SJCRH30 (cell line): Measurements from ENCODE around the gene SPTSSA. TPM values are rescaled to one million over a fixed set of nuclear protein-coding genes. Genes with fewer than 3 reads are reported as not detected.
"Not testable (repeated sequence)": the region's sequence is repeated elsewhere in the genome, so short reads cannot be mapped to it uniquely, and the experiment has no call there.

ENCODE experiments used
- DNase-seq, 2 experiments: peaks; one replicate each; pipeline ENCODE4 v3.0.0-alpha.2; 2015 to 2020
- H3K27ac ChIP-seq: fragments of 250-450 bp; sonication (Bioruptor Pico); 2 replicates; pipeline ENCODE4 v1.5.1; 2020; ENCODE audit warnings: mild to moderate bottlenecking, moderate library complexity
- H3K27me3 ChIP-seq: fragments of 250-450 bp; sonication (Bioruptor Pico); 2 replicates; pipeline ENCODE4 v1.5.1; 2020; ENCODE audit warnings: mild to moderate bottlenecking, moderate library complexity
- H3K36me3 ChIP-seq: fragments of 250-450 bp; sonication (Bioruptor Pico); 2 replicates; pipeline ENCODE4 v1.5.1; 2020; ENCODE audit warnings: mild to moderate bottlenecking, moderate library complexity
- H3K4me1 ChIP-seq: fragments of 250-450 bp; sonication (Bioruptor Pico); 2 replicates; pipeline ENCODE4 v1.5.1; 2020; ENCODE audit warnings: mild to moderate bottlenecking, moderate library complexity
- H3K4me3 ChIP-seq: fragments of 250-450 bp; sonication (Bioruptor Pico); 2 replicates; pipeline ENCODE4 v1.5.1; 2020; ENCODE audit warnings: mild to moderate bottlenecking, moderate library complexity
- H3K9me3 ChIP-seq: fragments of 250-450 bp; sonication (Bioruptor Pico); replicated peaks from 2 replicates; pipeline ENCODE4 v1.5.1; 2020; ENCODE audit warnings: mild to moderate bottlenecking, moderate library complexity
- total RNA-seq: library from RNA; depleted of rRNA; stranded (reverse); fragments of >200 nt; shearing (Covaris generic); gene quantifications from 2 replicates; pipeline ENCODE4 v1.2.3, GENCODE V29; 2014

SPTSSA gene
- total RNA-seq, 1 experiment from 2014 or later = 67.9 TPM

GRCh38 chr14:34482463-34482862, 20.4 kb upstream of the SPTSSA start:
- no peaks in the 10 kb centered on the region for H3K27me3 ChIP-seq
- no peak overlapping the region for H3K4me3 ChIP-seq
- no peaks in the 10 kb centered on the region for H3K9me3 ChIP-seq
- no peaks in the 10 kb centered on the region for H3K4me1 ChIP-seq
- H3K27ac ChIP-seq = no peak overlapping the region
- DNase-seq = no peak
- no peaks in the 10 kb centered on the region for H3K36me3 ChIP-seq

DNA sequence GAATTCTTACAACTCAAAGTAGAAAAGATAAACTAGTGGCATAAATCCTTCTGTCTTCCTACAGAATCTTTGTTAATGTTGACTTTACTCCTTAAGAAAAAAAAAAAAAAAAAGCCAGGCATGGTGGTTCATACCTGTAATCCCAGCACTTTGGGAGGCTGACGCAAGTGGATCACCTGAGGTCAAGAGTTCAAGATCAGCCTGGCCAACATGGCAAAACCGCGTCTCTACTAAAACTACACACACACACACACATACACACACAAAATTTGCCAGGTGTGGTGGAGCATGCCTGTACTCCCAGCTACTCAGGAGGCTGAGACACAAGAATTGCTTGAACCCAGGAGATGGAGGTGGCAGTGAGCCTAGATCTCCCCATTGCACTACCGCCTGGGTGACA, 17.7 kb upstream of the SPTSSA start:
- DNase-seq = no peak
- Histone ChIP-seq H3K4me1 (no peaks in the 10 kb centered on the region), H3K36me3 (no peaks in the 10 kb centered on the region), H3K9me3 (no peaks in the 10 kb centered on the region), H3K4me3 (no peak overlapping the region), H3K27me3 (no peaks in the 10 kb centered on the region), H3K27ac (no peak overlapping the region)

DNA sequence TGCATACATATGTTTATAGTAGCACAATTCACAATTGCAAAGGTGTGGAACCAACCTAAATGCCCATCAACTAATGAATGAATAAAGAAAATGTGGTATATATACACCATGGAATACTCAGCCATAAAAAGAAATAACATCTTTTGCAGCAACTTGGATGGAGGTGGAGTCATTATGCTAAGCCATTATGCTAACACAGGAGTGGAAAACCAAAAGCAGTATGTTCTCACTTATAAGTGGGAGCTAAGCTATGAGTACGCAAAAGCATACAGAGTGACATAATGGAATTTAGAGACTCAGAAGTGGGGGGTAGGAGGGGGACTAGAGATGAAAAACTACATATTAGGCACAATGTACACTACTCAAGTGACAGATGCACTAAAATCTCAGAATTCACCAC, 16.2 kb upstream of the SPTSSA start:
- Histone ChIP-seq H3K9me3 (0 out of 2 replicates have a peak, but pooled peaks cover 4% of the 10 kb centered on the region), H3K27me3 (no peaks in the 10 kb centered on the region), H3K27ac (no peak overlapping the region), H3K36me3 (no peaks in the 10 kb centered on the region), H3K4me1 (no peaks in the 10 kb centered on the region), H3K4me3 (no peak overlapping the region)
- no peak for DNase-seq

DNA sequence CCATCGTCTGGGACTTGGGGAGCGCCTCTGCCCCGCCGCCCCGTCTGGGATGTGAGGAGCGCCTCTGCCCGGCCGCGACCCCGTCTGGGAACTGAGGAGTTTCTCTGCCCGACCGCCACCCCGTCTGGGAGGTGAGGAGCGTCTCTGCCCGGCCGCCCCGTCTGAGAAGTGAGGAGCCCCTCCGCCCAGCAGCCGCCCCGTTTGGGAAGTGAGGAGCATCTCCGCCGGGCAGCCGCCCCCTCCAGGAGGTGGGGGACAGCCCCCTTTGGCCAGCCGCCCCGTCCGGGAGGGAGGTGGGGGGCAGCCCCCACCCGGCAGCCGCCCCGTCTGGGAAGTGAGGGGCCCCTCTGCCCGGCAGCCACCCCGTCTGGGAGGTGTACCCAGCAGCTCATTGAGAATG, 14.0 kb upstream of the SPTSSA start:
- not testable (repeated sequence) for H3K27ac ChIP-seq, DNase-seq, H3K36me3 ChIP-seq, H3K27me3 ChIP-seq, H3K4me3 ChIP-seq, H3K4me1 ChIP-seq, H3K9me3 ChIP-seq

DNA sequence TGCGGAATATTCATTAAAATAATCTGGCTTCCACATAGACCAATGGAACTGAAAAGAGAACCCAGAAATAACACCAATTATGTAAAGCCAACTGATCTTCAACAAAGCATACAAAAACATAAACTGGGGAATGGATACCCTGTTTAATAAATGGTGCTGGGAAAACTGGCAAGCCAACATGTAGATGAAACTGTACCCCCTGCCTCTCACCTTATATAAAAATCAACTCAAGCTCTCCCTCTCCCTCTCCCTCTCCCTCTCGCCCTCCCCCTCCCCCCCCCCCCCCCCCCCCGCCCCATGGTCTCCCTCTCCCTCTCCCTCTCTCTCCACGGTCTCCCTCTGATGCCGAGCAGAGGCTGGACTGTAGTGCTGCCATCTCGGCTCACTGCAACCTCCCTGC, 13.1 kb upstream of the SPTSSA start:
- no peaks in the 10 kb centered on the region for H3K27me3 ChIP-seq
- H3K4me1 ChIP-seq = no peaks in the 10 kb centered on the region
- H3K36me3 ChIP-seq = no peaks in the 10 kb centered on the region
- H3K27ac ChIP-seq = no peak overlapping the region
- H3K4me3 ChIP-seq = no peak overlapping the region
- DNase-seq = no peak
- H3K9me3 ChIP-seq = 0 out of 2 replicates have a peak, but pooled peaks cover 4% of the 10 kb centered on the region

GRCh38 chr14:34474187-34474679, 12.2 kb upstream of the SPTSSA start:
- DNase-seq = no peak
- no peak overlapping the region for H3K27ac ChIP-seq
- H3K27me3 ChIP-seq = no peaks in the 10 kb centered on the region
- H3K4me1 ChIP-seq = no peaks in the 10 kb centered on the region
- H3K36me3 ChIP-seq = no peaks in the 10 kb centered on the region
- H3K4me3 ChIP-seq = no peak overlapping the region
- H3K9me3 ChIP-seq = 0 out of 2 replicates have a peak, but pooled peaks cover 4% of the 10 kb centered on the region

GRCh38 chr14:34472706-34473279, 10.8 kb upstream of the SPTSSA start:
- Histone ChIP-seq H3K9me3 (0 out of 2 replicates have a peak, but pooled peaks cover 4% of the 10 kb centered on the region), H3K36me3 (no peaks in the 10 kb centered on the region), H3K27ac (no peak overlapping the region), H3K4me1 (no peaks in the 10 kb centered on the region), H3K4me3 (no peak overlapping the region), H3K27me3 (no peaks in the 10 kb centered on the region)
- no peak for DNase-seq

DNA sequence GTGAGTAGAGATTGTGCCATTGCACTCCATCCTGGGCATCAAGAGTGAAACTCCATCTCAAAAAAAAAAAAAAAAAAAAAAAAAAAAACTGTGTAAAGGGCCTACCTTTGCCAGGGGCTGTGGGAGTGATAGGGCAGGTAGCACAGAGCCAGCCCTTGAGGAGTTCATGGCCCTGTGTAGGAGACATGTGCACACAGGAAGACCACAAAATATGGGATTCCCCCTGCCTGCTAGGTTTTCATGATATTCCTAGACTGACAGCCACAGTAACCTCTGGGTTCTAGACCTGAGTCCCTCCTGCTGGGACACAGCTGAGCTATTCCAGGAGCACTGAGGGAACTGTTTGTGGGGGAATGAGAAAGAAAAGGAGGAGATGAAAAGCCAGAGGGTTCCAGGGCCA, 8.3 kb upstream of the SPTSSA start:
- Histone ChIP-seq H3K4me1 (peaks cover 2% of the 10 kb centered on the region), H3K27me3 (no peaks in the 10 kb centered on the region), H3K4me3 (no peak overlapping the region), H3K36me3 (no peaks in the 10 kb centered on the region), H3K27ac (no peak overlapping the region), H3K9me3 (0 out of 2 replicates have a peak, but pooled peaks cover 4% of the 10 kb centered on the region)
- no peak for DNase-seq

GRCh38 chr14:34466691-34467090, 4.7 kb upstream of the SPTSSA start:
- Histone ChIP-seq H3K27me3 (no peaks in the 10 kb centered on the region), H3K9me3 (no peaks in the 10 kb centered on the region), H3K4me3 (no peak overlapping the region), H3K4me1 (peaks cover 9% of the 10 kb centered on the region), H3K36me3 (no peaks in the 10 kb centered on the region), H3K27ac (no peak overlapping the region)
- DNase-seq = no peak

DNA sequence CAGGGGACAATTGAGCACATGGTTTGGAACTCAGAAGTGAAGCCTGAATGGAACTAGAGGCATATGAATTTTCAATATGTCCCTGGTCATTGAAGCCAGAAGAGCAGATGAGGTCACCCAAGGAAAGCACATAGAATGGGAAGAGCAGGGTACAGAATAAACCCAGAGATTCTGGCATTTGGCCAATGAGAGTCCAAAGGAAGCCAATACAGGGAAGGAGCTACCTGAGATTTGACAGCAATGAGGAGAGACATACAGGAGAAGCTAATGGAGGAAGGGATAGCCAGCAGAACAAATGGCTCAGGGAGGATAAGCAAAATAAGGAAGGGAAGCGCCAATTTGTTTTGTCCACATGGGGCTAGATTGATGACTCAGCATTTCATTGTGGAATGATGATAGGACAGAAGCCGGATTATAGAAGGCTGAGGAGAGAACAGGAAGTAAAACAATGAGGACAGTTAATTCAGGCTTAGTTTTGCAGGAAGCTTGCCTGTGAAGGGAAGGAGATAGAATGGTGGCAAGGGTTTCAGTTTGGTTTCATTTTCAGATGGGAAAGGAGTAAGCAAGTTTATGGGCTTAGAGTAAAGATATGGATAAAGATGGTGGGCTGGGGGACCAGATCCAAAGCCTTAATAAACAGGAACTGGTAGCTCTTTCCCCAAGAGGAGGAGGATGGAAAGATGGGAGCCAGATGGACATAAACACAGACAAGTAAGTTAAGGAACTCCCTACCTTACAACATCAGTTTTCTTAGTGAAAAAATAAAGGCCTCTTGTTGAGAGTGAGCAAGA, 3.2 kb upstream of the SPTSSA start:
- no peak overlapping the region for H3K4me3 ChIP-seq
- DNase-seq = peak in 1 of 2 experiments; percentile 26
- H3K9me3 ChIP-seq = no peaks in the 10 kb centered on the region
- H3K4me1 ChIP-seq = peaks cover 9% of the 10 kb centered on the region
- H3K36me3 ChIP-seq = no peaks in the 10 kb centered on the region
- H3K27ac ChIP-seq = no peak overlapping the region
- H3K27me3 ChIP-seq = no peaks in the 10 kb centered on the region

GRCh38 chr14:34463598-34463961, 1.5 kb upstream of the SPTSSA start:
- DNase-seq = no peak
- H3K36me3 ChIP-seq = no peaks in the 10 kb centered on the region
- peaks cover 17% of the 10 kb centered on the region for H3K4me1 ChIP-seq
- no peaks in the 10 kb centered on the region for H3K9me3 ChIP-seq
- no peak overlapping the region for H3K4me3 ChIP-seq
- H3K27me3 ChIP-seq = no peaks in the 10 kb centered on the region
- H3K27ac ChIP-seq = no peak overlapping the region

DNA sequence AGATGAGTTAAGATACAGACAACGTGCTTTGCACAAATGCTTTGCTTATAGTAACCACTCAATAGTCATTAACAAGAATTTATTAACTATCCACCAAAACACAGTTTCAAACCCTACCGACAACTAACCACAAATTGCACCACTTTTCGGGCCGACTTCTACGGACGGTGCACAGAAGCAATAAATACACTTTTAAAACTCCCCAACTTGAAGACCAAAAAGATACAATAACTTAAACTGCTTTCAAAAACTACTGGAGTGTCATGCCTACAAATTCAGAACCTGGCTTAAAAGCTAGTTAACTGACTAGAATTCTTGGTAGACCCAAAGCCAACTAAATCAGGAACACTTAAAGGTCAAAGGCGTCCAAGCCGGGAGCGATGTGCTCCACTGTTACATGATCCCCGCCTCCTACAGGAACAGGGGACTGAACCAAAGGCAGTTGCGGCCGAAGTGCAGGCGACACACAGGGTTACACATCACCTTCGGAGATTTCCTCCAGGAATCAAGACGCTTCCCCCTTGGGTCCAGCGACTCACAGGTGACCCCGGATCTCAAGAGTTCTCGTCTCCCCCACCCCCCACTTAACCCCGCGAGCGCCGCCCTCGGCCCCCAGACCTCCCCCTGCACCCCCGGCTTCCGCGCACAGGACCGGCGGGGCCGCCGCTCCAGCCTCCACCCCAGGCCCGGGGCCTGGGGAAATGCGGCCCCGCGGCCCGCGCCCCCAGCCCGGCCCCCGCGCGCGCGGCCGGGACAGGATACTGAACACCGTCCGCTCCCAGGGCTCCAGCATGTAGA, 507 bp downstream of the SPTSSA start:
- Histone ChIP-seq H3K36me3 (peaks cover 9% of the 10 kb centered on the region), H3K4me1 (peaks cover 17% of the 10 kb centered on the region), H3K27me3 (no peaks in the 10 kb centered on the region), H3K27ac (peak overlapping the region; percentile 55), H3K4me3 (peak overlapping the region; percentile 70), H3K9me3 (no peaks in the 10 kb centered on the region)
- peak; percentile 73 to 81 for DNase-seq

- peak in 1 of 2 experiments; percentile 27 for DNase-seq
- Histone ChIP-seq H3K4me1 (peaks cover 17% of the 10 kb centered on the region), H3K27me3 (no peaks in the 10 kb centered on the region)
Measured at GRCh38 chr14:34460841-34461240, 1.2 kb downstream of the SPTSSA start.

DNA sequence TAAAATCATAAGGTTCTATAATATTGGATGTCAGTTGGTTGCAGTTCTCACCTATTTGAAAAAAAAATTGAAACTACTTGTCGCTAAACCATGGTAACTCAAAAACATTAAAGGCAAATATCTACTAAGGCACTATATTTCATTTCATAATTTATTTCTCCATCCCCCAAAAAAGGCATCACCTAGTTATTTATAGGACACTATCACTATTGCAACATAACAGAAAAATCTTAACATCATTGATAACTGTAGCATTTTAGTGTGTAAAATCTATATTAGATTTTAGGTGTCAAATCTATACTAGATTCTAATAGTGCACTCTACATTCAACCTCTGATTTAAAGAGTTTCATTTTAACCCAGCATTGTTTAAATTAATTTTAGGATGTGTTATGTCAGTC, 1.7 kb downstream of the SPTSSA start:
- Histone ChIP-seq H3K27me3 (no peaks in the 10 kb centered on the region), H3K4me1 (peaks cover 15% of the 10 kb centered on the region), H3K9me3 (no peaks in the 10 kb centered on the region), H3K27ac (peak overlapping the region; percentile 55), H3K4me3 (peak overlapping the region; percentile 70), H3K36me3 (peaks cover 21% of the 10 kb centered on the region)
- no peak for DNase-seq

More at GRCh38 chr14:34460841-34461240, 1.2 kb downstream of the SPTSSA start:
- H3K27ac ChIP-seq = peak overlapping the region; percentile 55
- peak overlapping the region; percentile 70 for H3K4me3 ChIP-seq
- H3K36me3 ChIP-seq = peaks cover 15% of the 10 kb centered on the region
- no peaks in the 10 kb centered on the region for H3K9me3 ChIP-seq

DNA sequence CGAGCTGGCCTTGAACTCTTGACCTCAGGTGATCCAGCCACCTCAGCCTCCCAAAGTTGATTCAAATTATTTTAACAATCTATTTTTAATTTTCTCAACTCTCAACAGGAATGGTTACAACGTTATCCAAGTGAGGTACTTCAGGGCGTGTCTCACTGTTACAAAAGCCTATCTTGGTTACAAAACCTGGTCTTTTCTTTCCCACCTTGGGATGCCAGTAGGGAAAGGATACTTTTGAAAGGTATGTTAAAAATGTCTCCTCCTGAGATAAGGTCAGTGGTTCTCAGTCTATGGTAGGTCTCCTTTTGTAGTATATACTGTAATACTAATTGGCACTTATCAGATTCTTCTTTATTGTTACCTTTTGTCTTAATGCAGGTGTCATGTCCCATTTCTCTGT, 4.9 kb downstream of the SPTSSA start:
- no peaks in the 10 kb centered on the region for H3K27me3 ChIP-seq
- H3K27ac ChIP-seq = no peak overlapping the region
- DNase-seq = no peak
- no peaks in the 10 kb centered on the region for H3K9me3 ChIP-seq
- peaks cover 9% of the 10 kb centered on the region; the same call in 1 of the 2 replicates for H3K4me1 ChIP-seq
- peaks cover 45% of the 10 kb centered on the region for H3K36me3 ChIP-seq
- no peak overlapping the region for H3K4me3 ChIP-seq
